CD4-positive, alpha-beta T cell treated with Interleukin-17A for 4 hours (primary cell): ENCODE data around the gene SNF8.

Source experiments
- DNase-seq: peaks from one replicate; pipeline ENCODE4 v3.0.0-alpha.2; 2020; ENCODE audit warnings: mixed read lengths

The SNF8 gene

DNA sequence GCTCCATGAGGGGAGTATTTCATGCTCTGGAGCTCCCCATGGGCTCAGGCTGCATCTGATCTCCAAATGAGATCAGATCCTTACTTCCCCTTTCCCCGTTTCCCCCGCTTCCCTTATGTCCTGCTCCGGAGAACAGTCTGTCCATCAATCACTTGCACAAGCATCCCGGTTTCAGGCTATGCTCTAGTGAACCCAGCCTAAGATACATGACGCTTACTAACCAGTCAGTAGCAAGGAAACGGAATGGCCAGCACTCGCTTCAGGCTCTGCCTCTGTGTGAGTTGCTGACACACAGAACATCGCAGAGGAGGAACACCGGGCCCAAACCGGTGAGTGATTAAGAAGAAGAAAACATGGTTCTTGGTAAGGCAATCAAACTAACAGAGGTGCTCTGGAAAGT lies 61.5 kb downstream of the SNF8 start:
- DNase-seq: no peak

- no peak for DNase-seq
These were observed 62.4 kb downstream of the SNF8 start for GRCh38 chr17:48882272-48882671.
